NCI-H2081 treated with DMSO at 0.1 percent for 48 hours (cell line): Measurements from ENCODE around the gene WDR70.
"Not testable (repeated sequence)": the region's sequence is repeated elsewhere in the genome, so short reads cannot be mapped to it uniquely, and the experiment has no call there.

Source experiments
- DNase-seq: peaks from one replicate; lab custom pipeline; 2025; lab: John Stamatoyannopoulos, UW

Gene WDR70

GRCh38 chr5:37767961-37768360 lies 388.8 kb downstream of the WDR70 start:
- no peak for DNase-seq

- no peak for DNase-seq
These were observed 389.3 kb downstream of the WDR70 start for GRCh38 chr5:37768371-37768770.

GRCh38 chr5:37769108-37769507 lies 390.0 kb downstream of the WDR70 start:
- DNase-seq = no peak

- no peak for DNase-seq
These were observed 390.7 kb downstream of the WDR70 start for GRCh38 chr5:37769840-37770239.

DNA sequence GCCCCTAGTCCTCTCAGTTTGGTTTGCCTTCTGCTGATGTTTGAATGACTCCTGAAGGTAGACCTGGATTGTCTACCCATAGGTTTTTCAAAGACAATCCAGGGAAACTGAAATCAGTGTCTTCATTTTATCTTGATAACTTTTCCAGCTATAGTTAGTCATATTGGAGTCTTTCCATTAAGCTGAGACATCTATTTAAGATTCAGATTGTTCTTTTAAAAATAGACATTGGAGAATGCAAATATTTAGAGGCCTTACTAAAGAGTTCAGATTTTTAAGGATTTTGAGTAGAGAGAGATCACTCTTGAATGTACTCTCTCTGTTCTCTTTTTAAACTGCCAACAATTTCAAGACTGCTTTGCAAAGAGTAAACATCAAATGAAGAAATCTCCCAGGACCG lies 391.7 kb downstream of the WDR70 start:
- DNase-seq = no peak

GRCh38 chr5:37771203-37771611 lies 392.1 kb downstream of the WDR70 start:
- DNase-seq = no peak

DNA sequence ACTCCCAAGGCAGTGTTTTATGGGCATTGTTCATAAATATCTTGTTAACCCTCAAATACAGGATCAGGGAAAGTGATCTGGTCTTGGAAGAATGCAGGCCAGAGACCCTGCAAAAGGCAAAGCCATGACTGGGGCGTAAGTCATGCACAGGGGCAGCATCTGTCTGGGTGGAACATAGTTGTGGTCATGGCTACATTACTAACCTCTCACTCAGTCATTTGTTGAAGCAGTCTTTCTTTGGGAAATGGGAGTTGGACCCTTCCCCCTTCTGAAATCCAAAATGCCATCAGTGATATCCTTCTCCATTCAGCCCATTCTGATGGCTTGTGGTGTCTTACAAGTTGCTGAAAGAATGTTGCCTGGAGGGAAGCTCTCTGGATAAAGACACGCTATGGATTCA lies 392.6 kb downstream of the WDR70 start:
- DNase-seq = no peak

- no peak for DNase-seq
These were observed 393.1 kb downstream of the WDR70 start for GRCh38 chr5:37772255-37772654.

GRCh38 chr5:37773809-37774208 lies 394.7 kb downstream of the WDR70 start:
- no peak for DNase-seq

DNA sequence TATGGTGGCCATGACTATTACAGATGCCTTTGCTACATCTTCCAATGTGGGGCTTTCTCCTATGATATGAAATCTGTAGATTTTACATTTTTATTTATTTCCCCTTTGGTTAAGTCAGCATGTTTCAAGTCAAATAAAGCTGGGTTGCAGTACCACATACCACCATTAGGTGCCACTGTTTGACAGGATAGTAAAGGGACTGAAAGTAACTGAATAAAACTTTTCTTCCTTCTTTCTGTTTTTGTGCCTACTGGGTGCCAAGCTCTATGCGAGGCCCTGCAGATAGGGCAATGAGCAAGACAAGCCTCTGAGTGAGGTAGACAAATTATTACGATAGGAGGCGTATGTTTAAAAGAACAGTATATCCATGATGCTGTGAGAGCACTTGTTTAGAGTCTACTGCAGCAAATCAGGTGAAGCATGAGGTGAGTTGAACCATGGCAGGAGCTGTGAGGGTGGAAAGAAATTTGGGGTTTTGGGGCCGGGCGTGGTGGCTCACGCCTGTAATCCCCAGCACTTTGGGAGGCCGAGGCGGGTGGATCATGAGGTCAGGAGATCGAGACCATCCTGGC lies 395.9 kb downstream of the WDR70 start:
- no peak for DNase-seq

DNA sequence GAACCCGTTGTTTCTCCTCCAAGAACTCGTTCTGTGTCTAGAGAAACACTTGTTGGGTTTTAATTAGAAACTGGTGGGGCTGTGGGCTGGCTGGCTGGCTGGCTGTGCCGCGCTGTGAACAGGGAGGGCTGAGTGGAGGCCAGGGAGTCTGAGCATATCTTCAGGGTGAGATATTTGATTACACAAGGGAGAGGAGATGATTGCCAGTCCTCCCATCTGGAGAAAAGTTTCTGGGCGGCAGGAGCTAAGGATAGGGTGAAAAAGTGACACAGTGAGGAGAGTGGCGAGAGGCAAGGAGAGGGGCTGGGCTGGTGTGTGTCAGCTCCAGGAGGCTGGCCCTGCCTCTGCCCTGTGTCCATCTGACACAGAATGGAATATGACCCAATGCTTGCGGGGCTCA lies 397.7 kb downstream of the WDR70 start:
- no peak for DNase-seq

- DNase-seq = no peak
These were observed 398.5 kb downstream of the WDR70 start for GRCh38 chr5:37777432-37778130.

- not testable (repeated sequence) for DNase-seq
These were observed 402.3 kb downstream of the WDR70 start for GRCh38 chr5:37781409-37781808.

DNA sequence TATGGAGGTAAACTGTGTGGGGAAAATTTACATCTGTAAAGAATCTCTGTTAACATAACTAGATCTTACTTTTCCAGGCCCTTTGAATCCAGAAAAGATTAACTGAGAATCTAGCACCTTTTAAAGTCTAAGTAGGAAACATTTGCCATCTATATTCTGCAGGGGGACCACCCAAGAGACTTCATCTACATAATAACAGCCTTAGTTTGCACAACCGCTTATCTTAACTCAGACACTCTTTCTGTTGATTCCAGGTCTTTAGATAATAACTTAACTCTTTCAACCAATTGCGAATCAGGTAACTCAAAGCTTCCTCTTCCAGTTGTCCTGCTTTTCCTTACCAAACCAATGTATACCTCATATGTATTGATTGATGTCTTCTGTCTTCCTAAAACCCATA lies 407.3 kb downstream of the WDR70 start:
- no peak for DNase-seq

DNA sequence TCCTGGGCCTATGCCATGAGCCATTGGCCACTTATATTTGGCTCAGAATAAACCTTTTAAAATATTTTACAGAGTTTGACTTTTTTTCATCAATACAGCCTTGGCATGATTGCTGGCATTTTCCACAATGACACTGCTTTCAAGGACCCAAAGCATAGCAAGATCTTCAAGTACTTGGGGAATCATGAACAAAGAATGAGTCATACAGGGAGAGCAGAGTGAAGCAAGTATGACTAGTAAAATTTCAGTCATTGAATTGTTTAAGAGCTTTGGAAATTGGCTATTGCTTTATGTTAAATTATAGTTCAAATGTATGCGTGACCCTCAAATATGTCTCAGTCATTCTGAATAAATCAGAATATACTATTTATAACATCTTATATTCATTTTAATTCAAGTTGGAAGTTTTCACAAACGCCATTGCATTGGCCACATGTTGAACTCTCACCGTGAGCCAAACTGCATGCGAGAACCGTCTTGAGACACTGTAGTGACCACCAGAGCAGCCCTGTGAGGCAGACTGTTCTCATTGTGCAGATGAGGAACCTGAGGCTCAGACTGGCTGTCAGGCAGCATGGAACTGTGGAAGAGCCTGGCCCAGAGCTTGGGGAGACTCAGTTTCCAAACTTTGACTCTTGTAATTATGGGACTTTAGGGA lies 407.9 kb downstream of the WDR70 start:
- no peak for DNase-seq

DNA sequence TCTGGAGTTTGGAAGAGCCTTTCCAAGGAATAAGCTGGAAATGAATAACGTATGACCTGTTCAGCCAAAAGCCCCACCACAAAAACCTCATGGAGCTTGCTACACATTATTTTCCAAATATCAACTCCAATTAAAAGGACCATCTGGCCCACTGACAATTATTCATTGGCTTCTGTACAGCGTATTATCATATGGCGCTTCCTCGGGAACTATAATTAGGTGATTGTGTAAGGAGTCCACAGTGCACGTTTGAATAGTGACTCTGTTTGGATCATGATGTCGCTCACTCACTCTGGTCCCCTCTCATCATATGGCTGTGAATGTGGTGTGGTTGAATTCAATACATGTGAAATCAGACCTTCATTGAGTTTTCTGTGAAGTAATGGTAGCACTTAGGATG lies 408.6 kb downstream of the WDR70 start:
- no peak for DNase-seq

GRCh38 chr5:37789991-37790390 lies 410.9 kb downstream of the WDR70 start:
- DNase-seq = no peak

DNA sequence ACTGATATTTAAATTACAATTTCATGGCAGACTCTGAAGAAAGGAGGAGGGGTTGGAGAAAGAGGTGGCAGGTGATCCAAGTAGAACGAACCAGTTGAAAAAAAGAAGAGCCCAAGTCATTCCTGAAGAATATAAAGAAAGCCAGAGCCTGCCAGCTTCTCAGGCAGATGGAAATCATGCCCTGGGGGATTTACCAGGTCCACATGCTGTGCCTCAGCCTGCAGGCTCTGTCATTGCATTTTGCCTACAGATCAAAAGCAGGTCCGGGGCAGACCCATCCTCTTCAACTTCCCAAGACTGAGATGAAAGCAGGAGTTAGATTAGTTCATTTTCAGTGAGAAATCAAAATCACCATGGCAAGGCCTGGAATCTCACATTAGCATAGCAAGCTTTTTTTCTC lies 412.2 kb downstream of the WDR70 start:
- no peak for DNase-seq

DNA sequence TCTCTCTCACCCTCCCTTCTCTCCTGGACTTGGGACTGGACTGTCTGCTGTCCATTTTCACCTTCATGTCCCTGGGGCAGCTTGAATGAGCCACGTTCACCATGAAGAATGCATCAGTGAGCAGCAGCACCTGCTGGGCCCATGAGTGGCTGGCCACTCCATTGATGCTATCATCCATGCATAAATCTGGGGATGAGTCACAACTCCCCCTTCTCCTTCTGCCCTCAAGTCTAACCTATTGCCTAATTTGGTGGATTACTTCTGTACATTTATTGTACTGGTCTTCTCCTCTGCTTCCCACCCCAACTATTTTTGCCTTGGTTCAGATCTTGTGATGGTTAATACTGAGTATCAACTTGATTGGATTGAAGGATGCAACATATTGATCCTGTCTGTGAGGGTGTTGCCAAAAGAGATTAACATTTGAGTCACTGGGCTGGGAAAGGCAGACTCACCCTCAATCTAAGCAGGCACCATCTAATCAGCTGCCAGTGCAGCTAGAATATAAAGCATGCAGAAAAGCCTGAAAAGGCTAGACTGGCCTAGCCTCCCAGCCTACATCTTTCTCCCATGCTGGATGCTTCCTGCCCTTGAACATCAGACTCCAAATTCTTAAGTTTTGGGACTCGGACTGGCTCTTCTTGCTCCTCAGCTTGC lies 414.0 kb downstream of the WDR70 start:
- no peak for DNase-seq

GRCh38 chr5:37795292-37795691 lies 416.2 kb downstream of the WDR70 start:
- not testable (repeated sequence) for DNase-seq

GRCh38 chr5:37796435-37796834 lies 417.3 kb downstream of the WDR70 start:
- DNase-seq = not testable (repeated sequence)

DNA sequence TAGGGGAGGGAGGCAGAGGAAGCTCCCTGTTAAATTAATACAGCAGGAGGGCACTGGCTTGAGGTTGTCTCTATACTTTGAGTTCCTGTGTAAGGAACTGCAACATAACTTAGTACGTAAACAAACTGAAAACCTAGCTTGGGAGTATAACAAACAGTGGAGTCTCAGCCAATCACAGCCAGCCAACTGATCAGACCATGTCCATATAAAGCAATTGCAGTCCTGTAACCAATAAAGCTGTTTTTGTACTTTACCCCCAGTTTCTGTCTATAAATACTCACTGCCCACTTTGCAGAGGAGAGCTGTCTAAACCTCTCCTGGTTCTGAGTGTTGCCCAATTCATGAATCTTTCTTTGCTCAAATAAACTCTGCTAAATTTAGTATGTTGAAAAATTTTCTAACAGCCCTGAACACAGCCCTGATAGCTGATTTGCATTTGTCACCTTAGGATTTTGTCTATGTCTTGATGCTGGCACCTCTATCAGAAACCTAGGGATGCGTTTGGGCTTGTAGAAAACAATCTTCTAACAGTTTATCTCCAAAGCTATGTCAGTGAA lies 420.8 kb downstream of the WDR70 start:
- DNase-seq = no peak

GRCh38 chr5:37801521-37801920 lies 422.4 kb downstream of the WDR70 start:
- no peak for DNase-seq
